Measurements from ENCODE around the gene TSPO2.

DNA sequence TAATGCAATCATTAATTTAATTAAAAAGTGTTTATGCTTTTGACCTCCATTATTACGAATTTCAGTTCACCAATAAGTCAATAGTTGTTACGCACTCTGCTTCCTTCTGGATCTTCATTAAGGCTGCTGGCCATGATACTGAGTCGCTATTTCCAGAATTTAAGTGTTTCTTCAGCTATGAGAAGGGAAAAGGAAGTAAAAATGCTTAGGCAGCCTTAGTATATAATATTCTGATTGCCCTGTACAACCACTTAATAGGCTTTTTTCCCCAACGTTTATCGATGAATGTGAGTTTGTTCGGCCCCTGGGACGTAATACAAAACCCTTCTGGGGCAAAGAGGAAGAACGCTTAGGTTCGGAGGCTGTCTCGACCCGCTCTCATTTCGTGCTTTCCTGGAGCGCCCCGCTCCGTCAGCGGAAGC, 29.2 kb downstream of the TSPO2 start:
- TF ChIP-seq, protein P1, sequence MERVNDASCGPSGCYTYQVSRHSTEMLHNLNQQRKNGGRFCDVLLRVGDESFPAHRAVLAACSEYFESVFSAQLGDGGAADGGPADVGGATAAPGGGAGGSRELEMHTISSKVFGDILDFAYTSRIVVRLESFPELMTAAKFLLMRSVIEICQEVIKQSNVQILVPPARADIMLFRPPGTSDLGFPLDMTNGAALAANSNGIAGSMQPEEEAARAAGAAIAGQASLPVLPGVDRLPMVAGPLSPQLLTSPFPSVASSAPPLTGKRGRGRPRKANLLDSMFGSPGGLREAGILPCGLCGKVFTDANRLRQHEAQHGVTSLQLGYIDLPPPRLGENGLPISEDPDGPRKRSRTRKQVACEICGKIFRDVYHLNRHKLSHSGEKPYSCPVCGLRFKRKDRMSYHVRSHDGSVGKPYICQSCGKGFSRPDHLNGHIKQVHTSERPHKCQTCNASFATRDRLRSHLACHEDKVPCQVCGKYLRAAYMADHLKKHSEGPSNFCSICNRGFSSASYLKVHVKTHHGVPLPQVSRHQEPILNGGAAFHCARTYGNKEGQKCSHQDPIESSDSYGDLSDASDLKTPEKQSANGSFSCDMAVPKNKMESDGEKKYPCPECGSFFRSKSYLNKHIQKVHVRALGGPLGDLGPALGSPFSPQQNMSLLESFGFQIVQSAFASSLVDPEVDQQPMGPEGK (CRISPR knock-in tag; IDR thresholded peaks at IDR 0.05; ENCODE audit: borderline replicate concordance): no peak
- TF ChIP-seq ZFP3 (CRISPR knock-in tag; IDR thresholded peaks at IDR 0.05): no peak
- TF ChIP-seq ZNF565 (CRISPR knock-in tag; conservative IDR thresholded peaks at IDR 0.05; ENCODE audit: low read depth): no peak
